GM23248 (cell line): Measurements from ENCODE around the gene CNRIP1. TPM values are rescaled to one million over a fixed set of nuclear protein-coding genes. Genes with fewer than 3 reads are reported as not detected.
A peak's percentile ranks its signal among the peaks of the same experiment; 100 is the strongest.

Source experiments
- DNase-seq: peaks from one replicate; pipeline ENCODE4 v3.0.0-alpha.2; 2015
- H2AFZ ChIP-seq: fragments of 200-600 bp; sonication (generic); 2 replicates; pipeline ENCODE4 v1.6.1; 2016; ENCODE audit warnings: antibody characterized with exemption
- H3F3A ChIP-seq: fragments of 200-600 bp; sonication (generic); 2 replicates; pipeline ENCODE4 v1.6.1; 2016; ENCODE audit warnings: mild to moderate bottlenecking, antibody characterized with exemption, mixed run types; ENCODE audit not compliant: insufficient read depth
- H3K27ac ChIP-seq: fragments of 200-600 bp; sonication (generic); 2 replicates; pipeline ENCODE4 v1.5.1; 2016; ENCODE audit warnings: mild to moderate bottlenecking
- H3K27me3 ChIP-seq: fragments of 200-600 bp; sonication (generic); replicated peaks from 2 replicates; pipeline ENCODE4 v1.6.1; 2016; ENCODE audit warnings: mild to moderate bottlenecking; ENCODE audit not compliant: insufficient read depth
- H3K36me3 ChIP-seq: fragments of 200-600 bp; sonication (generic); 2 replicates; pipeline ENCODE4 v1.6.1; 2016; ENCODE audit warnings: low read depth, mild to moderate bottlenecking
- H3K4me1 ChIP-seq: fragments of 200-600 bp; sonication (generic); 2 replicates; pipeline ENCODE4 v1.6.1; 2016; ENCODE audit warnings: mild to moderate bottlenecking; ENCODE audit not compliant: insufficient read depth
- H3K4me2 ChIP-seq: fragments of 200-600 bp; sonication (generic); one replicate; pipeline ENCODE4 v1.6.1; 2016; ENCODE audit warnings: mild to moderate bottlenecking; ENCODE audit not compliant: unreplicated experiment
- H3K4me3 ChIP-seq: fragments of 200-600 bp; sonication (generic); 2 replicates; pipeline ENCODE4 v1.5.1; 2016; ENCODE audit warnings: mild to moderate bottlenecking
- H3K79me2 ChIP-seq: fragments of 200-600 bp; sonication (generic); 2 replicates; pipeline ENCODE4 v1.6.1; 2016; ENCODE audit warnings: mild to moderate bottlenecking; ENCODE audit not compliant: insufficient read depth
- H3K9ac ChIP-seq: fragments of 200-600 bp; sonication (generic); 2 replicates; pipeline ENCODE4 v1.6.1; 2016; ENCODE audit warnings: mild to moderate bottlenecking
- H3K9me2 ChIP-seq: fragments of 200-600 bp; sonication (generic); 2 replicates; pipeline ENCODE4 v1.6.1; 2016; ENCODE audit warnings: mixed run types, mild to moderate bottlenecking, moderate library complexity; ENCODE audit not compliant: insufficient read depth
- H3K9me3 ChIP-seq: fragments of 200-600 bp; sonication (generic); one replicate; pipeline ENCODE4 v1.6.1; 2017; ENCODE audit warnings: low read depth
- H4K20me1 ChIP-seq: fragments of 200-600 bp; sonication (generic); 2 replicates; pipeline ENCODE4 v1.6.0; 2016; ENCODE audit not compliant: insufficient read depth
- EZH2 ChIP-seq: fragments of 200-600 bp; sonication (generic); IDR thresholded peaks from 2 replicates; pipeline ENCODE4 v1.6.1; 2018; ENCODE audit warnings: antibody characterized with exemption, mild to moderate bottlenecking; ENCODE audit not compliant: insufficient read depth, poor library complexity, severe bottlenecking
- EZH2phosphoT487 ChIP-seq: fragments of 200-600 bp; sonication (generic); IDR thresholded peaks from 2 replicates; pipeline ENCODE4 v1.6.1; 2018; ENCODE audit warnings: antibody characterized with exemption, moderate library complexity, mild to moderate bottlenecking, low read depth; ENCODE audit not compliant: insufficient read depth
- WGBS, 2 experiments: methylation state at CpG; one replicate each; pipeline ENCODE4 v1.1.6; 2015 to 2017; ENCODE audit warnings: low lambda C conversion rate in 2 of 2, low coverage in 1 of 2; ENCODE audit errors: missing lambda C conversion rate in 2 of 2; 5-methylcytosine and 5-hydroxymethylcytosine counted together
- in situ Hi-C: fragments of 300-500 bp; cut with MboI; formaldehyde crosslinking; loops from 2 replicates; pipeline ENCODE4 v1.15.0; 2020
- polyA plus RNA-seq: library from polyadenylated mRNA; unstranded; fragments of >200 nt; fragmentation: Nextera tagmentation; extraction: Ambion mirVana; gene quantifications from 2 replicates; pipeline ENCODE4 v1.2.1, GENCODE V29; 2016
- total RNA-seq: library from RNA; depleted of rRNA; stranded (reverse); fragments of >200 nt; shearing (Covaris generic); gene quantifications from 2 replicates; pipeline ENCODE4 v1.2.3, GENCODE V29; 2014

CNRIP1 gene
- total and polyA plus RNA-seq, 2 experiments from 2014 or later: 37.7 to 41.5 TPM

GRCh38 chr2:68253219-68254068 lies 66.3 kb downstream of the CNRIP1 start:
- DNase-seq: peak; percentile 50
- Histone ChIP-seq H2AFZ (peak overlapping the region; percentile 81), H3K36me3 (no peaks in the 10 kb centered on the region), H3K27ac (peak overlapping the region; percentile 95), H3K9ac (peak overlapping the region; percentile 94), H3K27me3 (no peaks in the 10 kb centered on the region), H3K9me2 (no peaks in the 10 kb centered on the region), H3K9me3 (no peaks in the 10 kb centered on the region), H4K20me1 (peaks cover 23% of the 10 kb centered on the region), H3K4me3 (peak overlapping the region; percentile 92), H3K4me2 (peak overlapping the region; percentile 96), H3K79me2 (peaks cover 52% of the 10 kb centered on the region), H3K4me1 (peaks cover 53% of the 10 kb centered on the region), H3F3A (peaks cover 28% of the 10 kb centered on the region)
- TF ChIP-seq EZH2 (no peak), EZH2phosphoT487 (no peak)
- WGBS, 2 experiments: 0 to 1% methylated on average over 15 of the region's 15 CpGs
- in situ Hi-C loops: no loop called here

GRCh38 chr2:68252400-68253218 lies 67.1 kb downstream of the CNRIP1 start, which contains the start of gene PPP3R1:
Gene PPP3R1 (minus strand): TSS chr2:68252532. CDS start chr2:68252127, 405 bp downstream.
- 0 to 4% methylated on average over 22 to 79 of the region's 79 CpGs for WGBS, 2 experiments
- no peak for TF ChIP-seq EZH2phosphoT487
- no peak for TF ChIP-seq EZH2
- DNase-seq: peak; percentile 99

GRCh38 chr2:68251855-68252399 lies 67.8 kb downstream of the CNRIP1 start:
- peak overlapping the region; percentile 95 for H3K27ac ChIP-seq
- H3K4me1 ChIP-seq: peaks cover 59% of the 10 kb centered on the region
- peak; percentile 66 for DNase-seq
- no peaks in the 10 kb centered on the region for H3K36me3 ChIP-seq
- H3K4me2 ChIP-seq: peak overlapping the region; percentile 97
- 1% methylated on average over 29 to 58 of the region's 78 CpGs for WGBS, 2 experiments
- in situ Hi-C loops: no loop called here
- H3K9me3 ChIP-seq: no peaks in the 10 kb centered on the region
- no peak overlapping the region; the same call in 1 of the 2 replicates for H2AFZ ChIP-seq
- peaks cover 28% of the 10 kb centered on the region for H3F3A ChIP-seq
- H3K27me3 ChIP-seq: no peaks in the 10 kb centered on the region
- no peaks in the 10 kb centered on the region for H3K9me2 ChIP-seq
- H3K79me2 ChIP-seq: peaks cover 67% of the 10 kb centered on the region
- H3K9ac ChIP-seq: peak overlapping the region; percentile 94
- peaks cover 35% of the 10 kb centered on the region for H4K20me1 ChIP-seq
- H3K4me3 ChIP-seq: peak overlapping the region; percentile 93
- TF ChIP-seq EZH2phosphoT487 (no peak), EZH2 (no peak)

More at GRCh38 chr2:68252400-68253218, 67.1 kb downstream of the CNRIP1 start, which contains the start of gene PPP3R1:
- Histone ChIP-seq H3K9me2 (no peaks in the 10 kb centered on the region), H4K20me1 (peaks cover 30% of the 10 kb centered on the region), H3K4me3 (peak within 1 kb of the TSS; percentile 93), H3K4me2 (peak within 1 kb of the TSS; percentile 97), H3K27ac (peak within 1 kb of the TSS; percentile 95), H3K79me2 (peaks cover 60% of the 10 kb centered on the region), H3K36me3 (no peaks in the 10 kb centered on the region), H3K27me3 (no peaks in the 10 kb centered on the region), H3F3A (peaks cover 28% of the 10 kb centered on the region), H3K9ac (peak within 1 kb of the TSS; percentile 94), H3K4me1 (peaks cover 59% of the 10 kb centered on the region), H3K9me3 (no peaks in the 10 kb centered on the region), H2AFZ (peak within 1 kb of the TSS; percentile 81)
- in situ Hi-C loops: no loop called here
